HG02970 (cell line): Measurements from ENCODE around the gene CECR2.
"Not testable (repeated sequence)": the region's sequence is repeated elsewhere in the genome, so short reads cannot be mapped to it uniquely, and the experiment has no call there.

Source experiments
- ATAC-seq: cut with Tn5 transposase; IDR thresholded peaks from one replicate; pipeline ENCODE4 v1.9.1; 2021; ENCODE audit warnings: mild to moderate bottlenecking, moderate library complexity, moderate number of reproducible peaks; ENCODE audit not compliant: unreplicated experiment, low FRiP score

CECR2 gene

GRCh38 chr22:17400305-17400704 is 31.0 kb downstream of the CECR2 start:
- ATAC-seq = no peak

GRCh38 chr22:17401728-17402127 is 32.5 kb downstream of the CECR2 start:
- ATAC-seq = no peak

- no peak for ATAC-seq
Observed at GRCh38 chr22:17402293-17402692, 33.0 kb downstream of the CECR2 start.

- no peak for ATAC-seq
Observed at GRCh38 chr22:17403906-17404305, 34.6 kb downstream of the CECR2 start.

GRCh38 chr22:17407643-17408042 is 38.4 kb downstream of the CECR2 start:
- ATAC-seq = no peak

GRCh38 chr22:17410576-17410975 is 41.3 kb downstream of the CECR2 start:
- no peak for ATAC-seq

GRCh38 chr22:17411213-17411612 is 42.0 kb downstream of the CECR2 start:
- no peak for ATAC-seq

- ATAC-seq = no peak
Observed at GRCh38 chr22:17412232-17412631, 43.0 kb downstream of the CECR2 start.

- ATAC-seq = no peak
Observed at GRCh38 chr22:17418890-17419324, 49.6 kb downstream of the CECR2 start.

- no peak for ATAC-seq
Observed at GRCh38 chr22:17419348-17419747, 50.1 kb downstream of the CECR2 start.

- no peak for ATAC-seq
Observed at GRCh38 chr22:17422736-17423343, 53.6 kb downstream of the CECR2 start.

GRCh38 chr22:17423616-17424015 is 54.4 kb downstream of the CECR2 start:
- ATAC-seq = no peak

- ATAC-seq = not testable (repeated sequence)
Observed at GRCh38 chr22:17427528-17427927, 58.3 kb downstream of the CECR2 start.

- ATAC-seq = no peak
Observed at GRCh38 chr22:17429516-17429915, 60.3 kb downstream of the CECR2 start.

GRCh38 chr22:17430412-17430811 is 61.2 kb downstream of the CECR2 start:
- ATAC-seq = no peak

- ATAC-seq = no peak
Observed at GRCh38 chr22:17431179-17431578, 61.9 kb downstream of the CECR2 start.

- no peak for ATAC-seq
Observed at GRCh38 chr22:17434856-17435255, 65.6 kb downstream of the CECR2 start.

- ATAC-seq = no peak
Observed at GRCh38 chr22:17435375-17435774, 66.1 kb downstream of the CECR2 start.

- no peak for ATAC-seq
Observed at GRCh38 chr22:17436382-17436980, 67.2 kb downstream of the CECR2 start.

- no peak for ATAC-seq
Observed at GRCh38 chr22:17436981-17437412, 67.7 kb downstream of the CECR2 start.

GRCh38 chr22:17438026-17438425 is 68.8 kb downstream of the CECR2 start:
- ATAC-seq = no peak

- no peak for ATAC-seq
Observed at GRCh38 chr22:17441326-17441725, 72.1 kb downstream of the CECR2 start.
